ENCODE measurements around the gene HAAO. TPM values are rescaled to one million over a fixed set of nuclear protein-coding genes. Genes with fewer than 3 reads are reported as not detected.

Gene HAAO
- total RNA-seq, 1 donor from 2014 or later: 11.4 TPM

DNA sequence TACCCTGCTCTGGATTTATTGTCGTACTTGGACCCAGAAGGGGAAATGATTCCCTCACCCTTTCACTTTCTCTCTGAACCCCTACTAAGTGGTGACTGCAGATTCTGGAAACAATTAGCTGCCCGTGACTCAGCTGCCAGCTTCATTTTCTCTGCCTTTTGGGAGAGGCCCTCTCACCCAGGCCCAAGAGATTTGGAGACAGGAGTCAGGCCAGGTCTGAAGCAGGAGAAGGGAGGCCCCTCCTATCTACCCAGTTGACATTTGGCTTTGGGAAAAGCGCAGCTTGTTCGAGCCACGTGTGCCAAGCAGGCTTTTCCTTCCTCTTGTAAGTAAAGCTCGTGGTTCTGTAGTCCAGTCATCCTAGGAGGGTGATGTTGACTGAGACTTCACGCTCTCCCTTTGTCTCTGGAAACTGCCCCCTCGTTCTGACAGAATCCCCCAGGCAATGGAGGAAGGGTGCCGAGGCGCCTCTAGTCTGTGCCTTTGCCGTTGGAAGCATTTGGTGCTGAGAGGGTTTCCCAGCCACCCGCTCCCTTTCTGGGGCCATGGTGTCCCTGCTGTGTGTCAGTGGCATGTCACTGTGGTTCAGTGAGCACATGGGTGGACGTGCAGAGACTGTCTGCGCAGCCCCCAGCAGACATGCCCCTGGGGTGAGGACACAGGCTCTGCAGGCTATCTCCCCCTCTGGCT lies 37.0 kb downstream of the HAAO start:
- Mint-ChIP-seq H3K36me3 (ENCODE audit: low read depth) (no peaks in the 10 kb centered on the region), H3K9me3 (no peaks in the 10 kb centered on the region), H3K4me1 (peaks cover 47% of the 10 kb centered on the region), H3K27me3 (no peaks in the 10 kb centered on the region), H3K27ac (peak overlapping the region; percentile 12), H3K4me3 (no peak overlapping the region)
- no peak for ATAC-seq (ENCODE audit: low read depth)
- ChIA-PET POLR2A (interaction anchor here (1.5 to 6.1 kb wide), 3 partner anchors 37 to 156 kb away, joined by 3 to 41 read pairs (median 9); partner anchors contain the start of gene HAAO), CTCF (interaction anchor here (1.0 kb wide), 1 partner anchor 37 kb away, joined by 3 read pairs; the partner anchor contains the start of gene HAAO)
- intact Hi-C loops (cut with micrococcal nuclease): loop anchor here (2.0 kb wide), 1 partner anchor 261 kb away; no protein-coding TSS in a partner anchor
- TF ChIP-seq, protein P1, sequence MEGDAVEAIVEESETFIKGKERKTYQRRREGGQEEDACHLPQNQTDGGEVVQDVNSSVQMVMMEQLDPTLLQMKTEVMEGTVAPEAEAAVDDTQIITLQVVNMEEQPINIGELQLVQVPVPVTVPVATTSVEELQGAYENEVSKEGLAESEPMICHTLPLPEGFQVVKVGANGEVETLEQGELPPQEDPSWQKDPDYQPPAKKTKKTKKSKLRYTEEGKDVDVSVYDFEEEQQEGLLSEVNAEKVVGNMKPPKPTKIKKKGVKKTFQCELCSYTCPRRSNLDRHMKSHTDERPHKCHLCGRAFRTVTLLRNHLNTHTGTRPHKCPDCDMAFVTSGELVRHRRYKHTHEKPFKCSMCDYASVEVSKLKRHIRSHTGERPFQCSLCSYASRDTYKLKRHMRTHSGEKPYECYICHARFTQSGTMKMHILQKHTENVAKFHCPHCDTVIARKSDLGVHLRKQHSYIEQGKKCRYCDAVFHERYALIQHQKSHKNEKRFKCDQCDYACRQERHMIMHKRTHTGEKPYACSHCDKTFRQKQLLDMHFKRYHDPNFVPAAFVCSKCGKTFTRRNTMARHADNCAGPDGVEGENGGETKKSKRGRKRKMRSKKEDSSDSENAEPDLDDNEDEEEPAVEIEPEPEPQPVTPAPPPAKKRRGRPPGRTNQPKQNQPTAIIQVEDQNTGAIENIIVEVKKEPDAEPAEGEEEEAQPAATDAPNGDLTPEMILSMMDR (IDR thresholded peaks at IDR 0.05): no peak
- DNase-seq: no peak

GRCh38 chr2:42754776-42755140 lies 37.6 kb downstream of the HAAO start:
- Mint-ChIP-seq H3K36me3 (ENCODE audit: low read depth) (no peaks in the 10 kb centered on the region), H3K27me3 (no peaks in the 10 kb centered on the region), H3K9me3 (no peaks in the 10 kb centered on the region), H3K27ac (peak overlapping the region; percentile 75), H3K4me3 (peak overlapping the region; percentile 39), H3K4me1 (peaks cover 47% of the 10 kb centered on the region)
- POLR2A ChIA-PET: interaction anchor here (1.5 to 6.1 kb wide), 3 partner anchors 37 to 155 kb away, joined by 3 to 41 read pairs (median 9); partner anchors contain the start of gene HAAO
- no peak for DNase-seq
- TF ChIP-seq, protein P1 (IDR thresholded peaks at IDR 0.05): no peak
- CTCF ChIA-PET: interaction anchor here (1.0 kb wide), 1 partner anchor 38 kb away, joined by 3 read pairs; the partner anchor contains the start of gene HAAO
- no peak for ATAC-seq (ENCODE audit: low read depth)
- intact Hi-C loops (cut with micrococcal nuclease): loop anchor here (2.0 kb wide), 1 partner anchor 260 kb away; no protein-coding TSS in a partner anchor

GRCh38 chr2:42754021-42754775 lies 38.2 kb downstream of the HAAO start:
- TF ChIP-seq, protein P1 (IDR thresholded peaks at IDR 0.05): no peak
- Mint-ChIP-seq H3K9me3 (no peaks in the 10 kb centered on the region), H3K36me3 (ENCODE audit: low read depth) (no peaks in the 10 kb centered on the region), H3K27ac (peak overlapping the region; percentile 75), H3K4me3 (peak overlapping the region; percentile 39), H3K27me3 (no peaks in the 10 kb centered on the region), H3K4me1 (peaks cover 47% of the 10 kb centered on the region)
- ATAC-seq (ENCODE audit: low read depth) (peak; percentile 72), DNase-seq (peak; percentile 49)
- intact Hi-C loops (cut with micrococcal nuclease): loop anchor here (2.0 kb wide), 1 partner anchor 259 kb away; no protein-coding TSS in a partner anchor
- POLR2A ChIA-PET: interaction anchor here (0.8 to 6.1 kb wide), 4 partner anchors 34 to 155 kb away, joined by 3 to 41 read pairs (median 6); partner anchors contain the start of gene HAAO
- CTCF ChIA-PET: interaction anchor here (0.8 to 1.0 kb wide), 2 partner anchors 17 to 38 kb away, joined by 3 read pairs; partner anchors contain the start of gene HAAO

DNA sequence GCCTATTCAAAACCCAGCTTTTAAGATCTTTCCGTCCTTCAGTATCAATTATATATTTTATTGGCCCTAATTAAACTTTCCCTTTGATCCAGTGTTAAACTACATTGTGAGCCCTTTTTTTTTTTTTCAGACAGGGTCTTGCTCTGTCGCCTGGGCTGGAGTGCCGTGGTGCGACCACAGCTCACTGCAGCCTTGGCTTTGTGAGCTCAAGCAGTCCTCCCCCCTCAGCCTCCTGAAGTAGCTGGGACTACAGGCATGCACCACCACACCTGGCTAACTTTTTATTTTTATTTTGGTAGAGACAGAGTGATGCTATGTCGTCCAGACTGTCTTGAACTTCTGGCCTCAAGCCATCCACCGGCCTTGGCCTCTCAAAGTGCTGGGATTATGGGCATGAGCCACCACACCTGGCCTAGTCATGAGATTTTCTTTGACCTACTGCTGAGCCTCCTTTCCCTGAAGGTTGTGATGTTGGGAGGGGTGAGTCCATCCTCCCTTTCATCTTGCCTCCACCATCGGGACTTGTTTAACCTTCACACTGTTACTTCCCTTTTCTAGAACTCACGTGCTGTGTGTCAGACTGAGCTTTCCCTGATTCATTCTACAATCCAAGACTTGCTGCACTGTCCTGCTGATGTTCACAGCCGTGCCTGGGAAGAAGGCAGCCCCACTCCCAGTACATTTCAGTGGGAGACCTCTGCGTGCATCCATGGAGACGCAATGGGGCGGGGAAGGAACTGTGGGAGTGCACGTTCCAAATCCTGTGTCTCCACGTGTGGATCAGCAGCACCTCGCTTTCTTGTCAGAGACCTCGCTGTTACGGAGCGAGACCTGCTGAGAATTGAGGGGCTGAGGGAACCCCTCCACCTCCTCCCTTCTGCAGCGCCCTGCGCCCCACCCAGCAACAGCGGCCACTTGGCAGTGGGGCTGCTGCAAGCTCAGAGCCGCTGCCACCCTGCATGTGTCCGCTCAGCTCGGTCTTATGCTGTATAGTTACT lies 39.3 kb downstream of the HAAO start:
- TF ChIP-seq, protein P1 (IDR thresholded peaks at IDR 0.05): no peak
- no peak for DNase-seq
- Mint-ChIP-seq H3K36me3 (ENCODE audit: low read depth) (no peaks in the 10 kb centered on the region), H3K4me1 (peaks cover 47% of the 10 kb centered on the region), H3K27me3 (no peaks in the 10 kb centered on the region), H3K9me3 (no peaks in the 10 kb centered on the region), H3K4me3 (peak overlapping the region; percentile 50), H3K27ac (peak overlapping the region; percentile 76)
- no peak for ATAC-seq (ENCODE audit: low read depth)
- CTCF ChIA-PET: interaction anchor here (1.2 kb wide), 1 partner anchor 90 kb away, joined by 3 read pairs; no protein-coding TSS in a partner anchor
- POLR2A ChIA-PET: interaction anchor here (0.8 to 6.1 kb wide), 7 partner anchors 28 to 843 kb away, joined by 3 to 41 read pairs (median 3); partner anchors contain the start of genes HAAO and THADA
- intact Hi-C loops (cut with micrococcal nuclease): loop anchor here (1.0 to 2.0 kb wide), 3 partner anchors 30 to 58 kb away; partner anchors contain the start of gene HAAO

Measured in activated B cell treated with CpG ODN at 0.5 μM for 24 hours (primary cell).